ENCODE measurements around the gene GGTLC1. TPM values are rescaled to one million over a fixed set of nuclear protein-coding genes. Genes with fewer than 3 reads are reported as not detected.
"Not testable (repeated sequence)": the region's sequence is repeated elsewhere in the genome, so short reads cannot be mapped to it uniquely, and the experiment has no call there.

The GGTLC1 gene
- polyA plus RNA-seq, 3 donors, result 0.39 TPM; not detected in 2

DNA sequence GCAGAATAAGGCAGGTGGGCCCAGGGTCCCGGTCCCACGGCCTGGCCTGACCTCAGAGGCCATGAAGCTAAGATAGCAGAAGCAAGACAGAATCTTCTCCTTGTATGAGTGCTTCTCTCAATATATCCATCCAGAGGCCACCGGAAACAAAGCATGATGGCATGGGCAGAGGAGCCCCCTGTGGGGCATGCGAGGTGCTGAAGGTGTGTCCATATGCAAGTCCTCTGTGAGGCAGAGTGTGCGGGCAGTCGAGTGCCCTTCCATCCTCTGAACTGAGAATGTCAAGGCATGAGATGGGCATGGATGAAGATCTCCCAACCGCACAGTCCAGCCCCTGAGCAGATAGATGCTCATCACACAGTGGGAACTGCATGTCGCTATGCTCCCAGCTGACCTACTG, 9.8 kb upstream of the GGTLC1 start:
- no peak overlapping the region for H3K27ac ChIP-seq (ENCODE audit: low read depth, low read length)
- WGBS, 3 donors, result 76 to 91% (median 89%) methylated on average over 8 of the region's 8 CpGs

DNA sequence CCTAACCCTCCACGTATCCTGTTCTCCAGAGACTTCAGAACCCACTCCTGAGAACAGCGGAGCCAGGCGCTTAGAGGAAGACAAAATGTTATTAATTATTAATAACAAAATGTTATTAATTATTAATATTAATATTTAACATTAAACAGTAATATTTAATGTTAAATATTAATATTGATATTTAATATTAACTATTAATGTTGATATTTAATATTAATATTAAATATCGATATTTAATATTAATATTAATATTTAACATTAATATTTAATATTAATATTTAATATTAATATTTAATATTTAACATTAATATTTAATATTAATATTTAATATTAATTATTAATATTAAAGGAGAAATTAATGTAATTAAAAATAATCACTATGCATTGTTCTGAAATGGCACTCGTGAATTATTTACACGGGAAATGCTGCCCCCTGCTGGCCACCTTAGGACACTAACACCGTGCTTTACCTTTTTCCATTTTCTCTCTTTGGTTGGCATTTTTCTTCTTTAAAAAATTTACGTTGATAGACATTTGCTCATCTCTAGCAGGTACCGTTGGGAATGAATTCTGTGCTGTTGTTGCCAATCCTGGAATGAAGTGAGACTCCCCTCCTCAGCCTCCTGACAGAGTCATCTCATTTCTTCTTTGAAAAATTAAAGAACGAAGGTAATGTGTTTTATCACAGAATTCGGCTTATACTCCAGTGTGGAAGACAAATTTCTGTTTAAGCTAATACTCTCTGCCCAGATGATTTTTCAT, 7.5 kb upstream of the GGTLC1 start:
- whole genome bisulfite sequencing, 3 donors, result 44 to 50% (median 48%) methylated on average over 11 of the region's 11 CpGs

DNA sequence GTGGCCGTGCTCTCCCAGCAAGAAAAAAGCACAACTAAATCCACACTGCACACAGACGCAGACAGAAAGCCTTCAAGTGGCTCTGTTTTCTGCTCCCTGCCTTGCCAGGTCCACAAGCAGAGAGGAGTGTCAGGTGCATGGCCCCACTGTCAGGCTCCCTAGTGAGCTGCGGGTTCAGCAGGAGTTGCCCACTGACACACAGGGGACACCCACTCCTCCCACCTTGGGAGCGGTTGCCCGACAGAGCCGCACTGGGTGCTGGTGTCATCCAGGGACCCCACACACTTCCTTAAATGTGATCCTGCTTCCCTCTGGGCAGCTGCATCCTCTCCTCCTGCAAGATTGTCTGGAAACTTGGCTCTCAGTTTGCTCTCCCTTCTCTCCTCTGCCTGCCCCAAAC, 6.7 kb upstream of the GGTLC1 start:
- not testable (repeated sequence) for H3K27ac ChIP-seq (ENCODE audit: low read depth, low read length)
- WGBS, 3 donors, result 75 to 82% (median 75%) methylated on average over 4 to 6 of the region's 6 CpGs

More for the DNA sequence above, 7.5 kb upstream of the GGTLC1 start:
- no peak overlapping the region for H3K27ac ChIP-seq (ENCODE audit: low read depth, low read length)

DNA sequence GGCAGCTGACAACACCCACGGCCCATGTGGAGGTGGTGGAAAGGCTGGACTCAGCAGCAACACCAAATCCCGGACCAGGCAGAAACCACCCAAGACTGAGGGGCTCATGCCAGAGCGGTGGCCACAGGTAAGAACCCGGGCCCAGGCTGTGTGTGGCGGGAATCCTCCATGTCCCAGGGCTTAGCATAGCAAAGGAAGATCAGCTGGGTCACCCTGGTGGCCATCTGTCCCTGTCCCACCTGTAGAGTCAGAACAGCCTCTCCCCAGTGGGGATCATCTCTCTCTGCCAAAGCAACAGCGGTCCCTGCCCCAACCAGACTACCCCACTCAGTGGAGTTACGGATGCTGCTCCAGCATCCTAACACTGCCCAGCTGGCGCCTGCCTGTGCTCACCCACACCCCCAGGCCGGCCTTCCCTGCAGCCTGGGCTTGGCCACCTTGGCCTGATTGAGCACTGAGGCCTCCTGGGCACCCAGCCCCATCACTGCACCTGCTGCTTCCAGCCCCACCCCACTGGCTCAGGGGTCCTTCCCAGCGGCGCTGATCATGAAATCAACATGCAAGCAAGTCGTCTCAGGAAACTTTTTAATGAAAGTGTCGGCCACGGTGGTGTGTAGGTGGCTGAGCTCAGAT, 5.5 kb upstream of the GGTLC1 start:
- H3K27ac ChIP-seq (ENCODE audit: low read depth, low read length), result not testable (repeated sequence)
- WGBS, 3 donors, result 87 to 91% (median 88%) methylated on average over 11 to 14 of the region's 14 CpGs

DNA sequence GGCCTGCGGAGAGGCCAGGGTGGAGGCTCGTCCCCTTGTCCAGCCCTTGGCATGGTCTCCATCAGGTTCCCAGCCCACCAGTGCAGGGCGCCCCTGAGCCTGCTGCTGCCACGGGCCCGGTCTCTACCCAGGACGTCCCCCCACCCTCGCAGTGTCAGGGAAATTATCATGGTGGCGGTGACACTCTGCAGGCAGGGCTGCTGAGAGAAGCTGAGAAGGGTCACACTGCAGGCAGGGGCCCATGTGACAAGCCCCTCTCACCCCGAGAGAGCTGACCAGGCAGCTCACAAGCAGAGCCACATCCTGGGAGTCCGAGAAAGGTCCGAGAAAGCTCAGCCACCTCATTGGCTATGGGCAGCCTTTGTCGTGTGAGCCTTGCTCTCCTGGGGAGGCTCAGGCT, 4.9 kb upstream of the GGTLC1 start:
- H3K27ac ChIP-seq (ENCODE audit: low read depth, low read length), result not testable (repeated sequence)
- WGBS, 3 donors, result 71 to 78% (median 75%) methylated on average over 10 to 12 of the region's 12 CpGs

DNA sequence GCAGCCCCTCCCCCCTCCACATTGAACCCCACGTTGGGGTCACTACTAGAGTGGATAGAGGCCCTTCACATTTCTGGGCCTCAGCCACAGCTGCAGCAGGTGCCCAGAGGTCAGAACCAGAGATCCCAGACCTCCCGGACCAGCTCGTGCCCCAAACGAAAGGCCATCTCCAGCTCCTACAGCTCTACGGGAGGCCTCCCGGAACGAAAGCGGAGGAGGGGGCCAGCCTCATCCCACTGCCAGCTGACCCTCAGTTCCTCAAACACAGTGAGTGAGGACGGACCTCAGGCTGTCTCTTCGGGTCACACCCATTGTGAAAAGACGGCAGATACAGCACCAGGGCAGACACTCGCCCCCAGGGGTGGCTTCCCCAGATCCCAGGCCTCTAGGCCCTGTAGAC, 1.7 kb upstream of the GGTLC1 start:
- 83 to 87% (median 86%) methylated on average over 12 of the region's 12 CpGs for WGBS, 3 donors

DNA sequence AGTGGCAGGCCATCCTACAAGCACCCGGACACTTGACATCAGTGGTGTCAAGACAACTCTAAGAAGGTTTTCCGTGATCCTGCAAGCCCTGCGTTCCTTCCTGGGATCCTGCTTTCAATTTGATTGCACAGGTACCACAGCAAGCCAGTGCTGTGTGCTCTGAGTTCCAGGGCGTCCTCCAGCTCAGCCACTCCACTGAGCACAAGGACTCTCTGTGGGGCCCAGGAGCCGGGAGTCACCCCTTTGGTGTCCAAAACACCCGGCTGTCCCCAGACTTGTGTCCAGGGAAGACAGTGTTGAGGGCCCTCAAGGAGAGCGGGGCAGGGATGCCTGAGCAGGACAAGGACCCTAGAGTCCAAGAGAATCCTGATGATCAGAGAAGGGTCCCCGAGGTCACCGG, 387 bp upstream of the GGTLC1 start:
- H3K27ac ChIP-seq (ENCODE audit: low read depth, low read length), result not testable (repeated sequence)
- WGBS, 3 donors, result 88 to 97% (median 96%) methylated on average over 7 to 9 of the region's 9 CpGs

More for the DNA sequence above, 1.7 kb upstream of the GGTLC1 start:
- H3K27ac ChIP-seq (ENCODE audit: low read depth, low read length), result not testable (repeated sequence)

DNA sequence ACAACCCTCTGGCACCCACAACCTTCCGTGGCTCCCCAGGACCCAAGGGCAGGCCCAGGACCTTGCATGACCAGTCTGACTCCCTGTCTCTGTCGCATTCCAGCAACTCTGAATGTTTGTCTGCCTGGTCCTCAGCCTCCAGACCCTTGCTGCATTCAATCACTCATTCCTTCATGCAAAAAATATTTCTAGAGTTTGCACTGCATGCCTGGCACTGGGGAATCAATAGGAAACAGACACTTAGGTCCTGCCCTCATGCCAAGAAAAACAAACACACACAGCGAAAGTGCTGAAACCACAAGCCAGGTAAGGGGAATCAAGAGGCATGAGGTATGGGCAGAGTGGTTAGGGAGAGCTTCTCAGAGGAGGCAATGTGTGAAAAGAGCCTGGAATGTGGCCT, 1.9 kb downstream of the GGTLC1 start:
- not testable (repeated sequence) for H3K27ac ChIP-seq (ENCODE audit: low read depth, low read length)
- 57 to 83% (median 79%) methylated on average over 2 to 3 of the region's 3 CpGs for WGBS, 3 donors

DNA sequence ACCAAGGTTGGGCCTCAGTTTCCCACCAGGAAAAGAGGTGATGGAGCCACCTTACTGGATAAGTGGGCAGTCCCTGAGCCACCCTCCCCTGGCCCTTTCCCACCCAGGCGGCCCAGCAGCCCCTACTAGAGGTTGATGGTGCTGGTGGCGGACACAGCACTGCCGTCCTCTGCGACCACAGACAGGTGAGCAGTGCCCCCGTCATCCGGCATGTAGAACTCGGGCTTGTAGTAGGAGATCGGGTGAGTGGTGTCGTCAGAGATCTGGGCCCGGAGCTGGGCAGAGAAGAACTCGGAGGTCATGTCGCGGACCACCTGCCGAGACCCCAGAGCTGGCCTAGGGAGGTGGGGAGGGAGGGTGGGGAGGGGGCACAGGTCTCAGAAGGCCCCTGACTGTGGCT, 2.3 kb downstream of the GGTLC1 start:
- WGBS, 3 donors, result 91 to 94% (median 93%) methylated on average over 13 to 14 of the region's 14 CpGs
- H3K27ac ChIP-seq (ENCODE audit: low read depth, low read length), result not testable (repeated sequence)

DNA sequence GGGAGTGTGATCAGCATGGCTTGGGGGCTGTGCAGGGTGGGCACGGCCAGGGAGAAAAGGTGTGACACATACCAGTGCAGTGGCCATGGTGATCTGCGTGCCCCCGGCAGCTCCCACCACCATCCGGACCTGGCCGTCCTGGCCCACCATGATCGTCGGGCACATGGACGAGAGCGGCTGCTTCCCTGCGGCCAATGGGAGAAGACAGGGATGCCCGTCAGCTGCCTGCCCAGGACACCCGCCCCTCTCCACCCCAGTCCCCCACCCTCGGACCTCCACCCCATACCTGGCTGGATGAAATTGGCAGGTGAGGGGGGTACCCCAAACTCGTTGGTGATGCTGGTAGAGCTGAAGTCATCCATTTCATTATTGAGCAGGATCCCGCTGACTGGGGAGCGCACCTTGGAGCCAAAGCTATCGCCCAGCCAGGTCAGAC, 2.8 kb downstream of the GGTLC1 start:
- WGBS, 3 donors, result 89 to 93% (median 93%) methylated on average over 10 to 17 of the region's 17 CpGs

DNA sequence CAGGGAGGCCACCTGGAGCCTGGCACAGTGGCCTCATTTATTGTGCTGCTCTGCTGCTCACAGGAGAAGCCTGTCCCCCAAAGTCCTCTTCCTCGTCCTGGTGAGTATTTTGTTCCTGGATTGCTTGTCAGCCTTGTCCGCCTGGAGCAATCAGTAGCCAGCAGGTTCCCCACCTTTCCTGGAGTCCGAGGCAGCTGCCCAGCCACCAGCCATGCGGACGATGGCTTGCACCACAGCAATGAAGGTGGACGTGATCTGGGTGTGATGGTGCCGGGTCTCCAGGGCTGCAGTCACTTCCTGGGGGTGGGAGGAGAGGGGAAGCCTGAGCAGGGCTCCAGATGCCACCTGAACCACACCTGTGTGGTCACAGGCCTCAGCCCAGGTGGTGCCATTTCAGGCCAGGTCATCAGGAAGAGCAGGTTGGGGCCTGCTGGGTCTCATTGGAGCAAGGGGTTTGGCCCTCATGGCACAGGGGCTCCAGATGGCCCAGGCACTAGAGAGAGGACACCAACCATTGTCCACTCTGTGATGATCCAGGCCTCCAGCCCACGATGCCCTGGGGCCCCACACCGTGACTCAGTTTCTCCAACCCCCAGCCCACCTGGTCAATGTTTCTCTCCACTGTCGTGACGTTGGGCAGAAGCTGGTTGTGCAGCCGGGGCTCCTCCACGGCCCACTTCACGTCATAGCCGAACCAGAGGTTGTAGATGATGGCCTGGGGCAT, 3.4 kb downstream of the GGTLC1 start:
- not testable (repeated sequence) for H3K27ac ChIP-seq (ENCODE audit: low read depth, low read length)
- WGBS, 3 donors, result 86 to 89% (median 89%) methylated on average over 14 to 15 of the region's 15 CpGs

More for the DNA sequence above, 2.8 kb downstream of the GGTLC1 start:
- H3K27ac ChIP-seq (ENCODE audit: low read depth, low read length), result not testable (repeated sequence)

DNA sequence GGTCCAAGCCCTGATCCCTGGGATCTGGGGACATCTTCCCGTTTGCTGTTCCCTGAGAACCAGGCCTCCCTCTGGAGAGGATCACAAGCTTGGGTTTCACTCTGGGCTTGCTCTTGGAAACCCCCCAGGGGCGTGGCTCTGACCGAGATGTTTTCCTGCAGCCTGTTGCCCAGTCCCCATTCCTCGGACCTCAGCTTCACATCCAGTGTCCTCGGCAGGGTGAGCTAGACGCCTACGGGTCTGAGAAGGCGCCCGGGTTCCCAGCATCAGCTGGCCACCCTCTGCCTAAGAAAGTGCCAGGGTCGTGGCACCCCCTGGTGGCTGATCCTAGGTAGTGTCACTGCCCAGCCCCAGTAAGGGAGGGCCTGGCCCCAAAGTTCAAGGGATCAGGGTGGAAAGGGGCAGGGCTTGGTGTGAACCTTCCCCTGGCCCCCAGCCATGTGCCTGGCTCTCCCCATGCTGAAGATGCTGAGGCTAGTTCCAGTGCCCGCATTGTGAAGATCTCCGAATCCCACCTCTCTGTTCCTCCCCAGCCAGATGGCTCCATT, 4.0 kb downstream of the GGTLC1 start:
- not testable (repeated sequence) for H3K27ac ChIP-seq (ENCODE audit: low read depth, low read length)
- 19 to 51% (median 48%) methylated on average over 8 of the region's 12 CpGs for WGBS, 3 donors

DNA sequence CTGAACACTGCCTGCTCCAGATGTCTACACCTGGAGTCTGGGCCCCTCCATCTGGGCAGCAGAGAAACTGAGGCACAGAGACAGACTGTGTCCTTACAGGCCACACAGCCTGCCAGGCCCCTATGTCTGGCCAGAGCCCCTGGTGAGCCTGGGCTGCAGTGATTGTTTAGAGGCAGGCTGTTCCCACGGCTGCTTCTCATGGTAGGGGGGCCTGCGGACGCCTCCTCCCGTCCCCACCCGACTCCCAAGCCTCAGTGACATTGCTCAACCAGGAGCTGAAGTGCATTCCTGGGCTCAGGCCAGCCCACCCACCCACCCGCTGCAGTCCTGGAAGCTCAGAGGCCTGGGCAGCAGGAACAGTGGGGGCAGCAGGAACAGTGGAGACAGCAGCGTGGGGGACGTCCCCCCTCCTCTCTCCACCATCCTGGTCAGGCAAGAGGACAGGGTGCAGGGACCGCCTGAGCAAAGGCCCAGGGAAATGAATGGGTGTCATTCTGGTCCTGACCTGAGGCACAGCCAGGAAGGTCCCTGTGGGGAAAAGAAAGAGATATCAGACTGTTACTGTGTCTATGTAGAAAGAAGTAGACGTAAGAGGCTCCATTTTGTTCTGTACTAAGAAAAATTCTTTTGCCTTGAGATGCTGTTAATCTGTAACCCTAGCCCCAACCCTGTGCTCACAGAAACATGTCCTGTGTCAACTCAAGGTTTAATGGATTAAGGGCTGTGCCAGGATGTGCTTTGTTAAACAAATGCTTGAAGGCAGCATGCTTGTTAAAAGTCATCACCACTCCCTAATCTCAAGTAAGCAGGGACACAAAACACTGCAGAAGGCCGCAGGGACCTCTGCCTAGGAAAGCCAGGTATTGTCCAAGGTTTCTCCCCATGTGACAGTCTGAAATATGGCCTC, 6.2 kb downstream of the GGTLC1 start:
- WGBS, 3 donors, result 32 to 70% (median 58%) methylated on average over 8 to 9 of the region's 11 CpGs

DNA sequence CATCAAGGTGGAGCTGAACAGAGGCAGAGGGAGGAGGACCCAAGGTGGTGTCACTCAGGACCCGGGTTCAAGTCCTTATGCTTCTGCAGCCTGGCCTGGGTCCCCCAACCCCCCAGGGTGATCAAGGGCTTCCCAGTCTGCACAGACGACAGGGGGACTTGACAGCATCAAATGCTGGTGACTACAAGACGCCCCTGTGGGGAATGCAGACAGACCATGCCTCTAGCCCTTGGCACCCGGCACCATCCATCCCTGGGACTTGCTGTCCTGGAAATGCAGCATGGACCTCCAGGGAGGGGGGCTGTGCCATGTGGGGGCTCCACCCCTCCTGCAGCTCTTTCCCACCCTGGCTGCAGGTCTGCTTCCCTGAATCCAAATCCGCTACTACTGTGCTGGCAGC, 7.1 kb downstream of the GGTLC1 start:
- not testable (repeated sequence) for H3K27ac ChIP-seq (ENCODE audit: low read depth, low read length)
- WGBS, 3 donors, result 73 to 81% (median 81%) methylated on average over 4 to 5 of the region's 5 CpGs

More for the DNA sequence above, 6.2 kb downstream of the GGTLC1 start:
- not testable (repeated sequence) for H3K27ac ChIP-seq (ENCODE audit: low read depth, low read length)

DNA sequence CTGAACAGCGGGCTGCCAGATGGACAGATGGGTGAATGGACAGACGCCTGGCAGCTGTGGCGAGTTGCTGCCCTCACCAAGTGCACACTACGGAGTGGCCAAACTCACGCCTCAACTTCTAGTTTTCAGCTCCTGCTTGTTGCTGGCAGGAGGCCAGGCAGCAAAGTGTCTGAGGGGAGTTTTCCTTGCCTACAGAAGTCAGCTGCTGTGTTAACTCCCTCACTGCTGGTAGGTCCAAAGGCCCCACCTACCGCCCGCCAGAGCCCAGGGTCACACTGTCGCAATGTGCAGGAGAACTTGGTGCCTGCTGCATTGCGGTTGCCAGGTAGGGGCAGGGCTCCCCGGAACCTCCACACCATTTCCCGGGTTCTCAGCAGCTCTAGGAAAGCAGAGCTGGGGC, 7.6 kb downstream of the GGTLC1 start:
- 41 to 49% (median 45%) methylated on average over 11 of the region's 11 CpGs for WGBS, 3 donors
- not testable (repeated sequence) for H3K27ac ChIP-seq (ENCODE audit: low read depth, low read length)

DNA sequence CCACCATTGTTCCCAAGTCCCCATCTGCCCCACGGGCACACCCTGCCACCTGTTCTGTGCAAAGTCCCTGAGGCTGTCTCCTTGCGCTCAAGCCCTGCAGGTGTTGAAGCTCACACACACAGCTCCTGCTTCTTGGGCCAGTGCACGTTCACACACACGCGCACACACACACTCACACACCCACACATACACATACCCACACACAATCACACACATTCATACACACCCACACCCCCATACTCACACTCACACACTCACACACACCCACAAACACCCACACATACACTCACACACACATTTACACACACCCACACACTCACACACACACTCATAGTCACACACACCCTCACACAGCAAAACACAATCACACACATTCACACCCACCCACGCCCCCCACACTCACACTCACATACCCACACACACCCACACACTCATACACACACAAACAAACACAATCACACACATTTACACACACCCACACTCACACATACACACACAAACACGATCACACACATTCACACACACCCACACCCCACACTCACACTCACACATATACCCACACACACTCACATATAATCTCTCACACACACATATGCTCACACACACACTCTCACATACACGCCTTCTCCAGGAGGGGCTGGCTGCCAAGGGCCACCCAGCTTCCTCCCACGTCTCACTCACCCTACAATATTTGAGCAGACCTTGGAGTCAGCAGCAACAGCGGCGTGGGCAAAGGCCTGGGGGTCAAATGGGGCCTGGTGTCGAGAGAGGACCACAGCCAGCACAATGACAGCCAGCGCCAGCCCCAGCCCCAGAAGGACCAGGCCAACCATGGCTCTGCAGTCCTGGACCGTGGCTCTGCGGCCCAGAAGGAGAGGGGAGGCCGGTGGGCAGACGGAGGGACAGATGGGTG, 8.4 kb downstream of the GGTLC1 start:
- WGBS, 3 donors, result 58 to 80% (median 71%) methylated on average over 16 to 17 of the region's 17 CpGs
- H3K27ac ChIP-seq (ENCODE audit: low read depth, low read length), result not testable (repeated sequence)

DNA sequence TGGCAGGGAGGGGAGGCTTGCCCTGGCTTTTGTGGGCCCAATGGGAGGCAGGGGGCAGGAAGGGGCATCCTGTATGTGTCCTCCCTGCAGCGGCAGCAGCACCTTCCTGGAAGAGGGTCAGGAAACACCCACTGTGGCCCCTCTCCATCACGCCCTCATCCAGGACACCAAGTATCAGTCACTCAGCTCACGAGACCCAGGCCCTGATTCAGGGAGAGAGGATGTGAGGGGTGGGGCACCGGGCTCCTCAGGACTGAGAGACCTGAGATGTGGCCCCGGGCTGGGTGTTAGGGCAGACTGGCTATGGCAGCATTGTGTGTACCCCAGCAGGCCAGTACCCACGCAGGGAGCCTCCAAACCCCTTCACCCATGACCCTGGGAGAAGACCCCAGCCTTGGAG, 9.2 kb downstream of the GGTLC1 start:
- 54 to 83% (median 72%) methylated on average over 4 to 6 of the region's 6 CpGs for WGBS, 3 donors
- not testable (repeated sequence) for H3K27ac ChIP-seq (ENCODE audit: low read depth, low read length)
